LNCaP clone FGC (cell line): ENCODE results near the gene ADGRG7.

Source experiments
- DNase-seq: peaks from one replicate; pipeline ENCODE4 v3.0.0-alpha.2; 2011; ENCODE audit warnings: low read depth
- H3K4me3 ChIP-seq: 2 replicates; pipeline ENCODE4 v1.5.1; 2011; ENCODE audit warnings: mild to moderate bottlenecking, low read depth, low read length, control low read depth
- CTCF ChIP-seq: IDR thresholded peaks from 2 replicates; pipeline ENCODE4 v1.5.1; 2012; ENCODE audit warnings: mild to moderate bottlenecking; ENCODE audit not compliant: control insufficient read depth, insufficient read depth; ENCODE audit errors: extremely low read depth

ADGRG7 gene

GRCh38 chr3:100743535-100743934 lies 134.1 kb downstream of the ADGRG7 start:
- no peak for TF ChIP-seq CTCF
- no peak overlapping the region for H3K4me3 ChIP-seq

GRCh38 chr3:100744671-100745070 lies 135.3 kb downstream of the ADGRG7 start:
- TF ChIP-seq CTCF: no peak
- H3K4me3 ChIP-seq: no peak overlapping the region
- DNase-seq: no peak

More at GRCh38 chr3:100743535-100743934, 134.1 kb downstream of the ADGRG7 start:
- DNase-seq: no peak
